IMR-90 (cell line): ENCODE results near the gene FSIP1. TPM values are rescaled to one million over a fixed set of nuclear protein-coding genes. Genes with fewer than 3 reads are reported as not detected.
A peak's percentile ranks its signal among the peaks of the same experiment; 100 is the strongest.

ENCODE experiments used
- ATAC-seq: fragments of 200-7000 bp; cut with Tn5 transposase; 2 replicates; pipeline ENCODE4 v1.9.1; 2020; ENCODE audit warnings: low read depth, mild to moderate bottlenecking, moderate library complexity
- BruUV-seq: library from RNA; stranded (reverse); fragments of 400-500 nt; replicated peaks from 2 replicates; lab custom pipeline; 2021; lab: Mats Ljungman, UMichigan
- CTCF ChIA-PET: fragments of 300-600 bp; formaldehyde crosslinking; extraction: SDS; loops from one replicate; lab custom pipeline; 2021; ENCODE audit warnings: antibody characterized with exemption; lab: Yijun Ruan, JAX
- POLR2A ChIA-PET: fragments of 300-600 bp; sonication (Branson Sonifier 250); formaldehyde crosslinking; loops from one replicate; lab custom pipeline; 2022; ENCODE audit warnings: antibody characterized with exemption; ENCODE audit not compliant: unreplicated experiment; lab: Charles Lee
- DNase-seq: peaks from one replicate; pipeline ENCODE4 v3.0.0; 2013
- H2AFZ ChIP-seq: replicated peaks from 2 replicates; pipeline ENCODE3; 2013; ENCODE audit warnings: low read length, mild to moderate bottlenecking; ENCODE audit not compliant: poor library complexity
- H2AK5ac ChIP-seq: 2 replicates; pipeline ENCODE4 v1.6.1; 2013; ENCODE audit warnings: low read depth, low read length, inconsistent platforms
- H2AK9ac ChIP-seq: replicated peaks from 2 replicates; pipeline ENCODE3; 2013; ENCODE audit warnings: mild to moderate bottlenecking, low read depth, low read length, moderate library complexity; ENCODE audit not compliant: poor library complexity
- H2BK120ac ChIP-seq: 2 replicates; pipeline ENCODE4 v1.6.1; 2013; ENCODE audit warnings: low read depth, low read length, inconsistent platforms
- H2BK15ac ChIP-seq: 3 replicates; pipeline ENCODE4 v1.6.1; 2013; ENCODE audit warnings: low read depth, low read length, inconsistent platforms
- H2BK20ac ChIP-seq: 2 replicates; pipeline ENCODE4 v1.6.1; 2013; ENCODE audit warnings: low read depth, mild to moderate bottlenecking, inconsistent platforms, low read length, moderate library complexity
- H2BK5ac ChIP-seq: 2 replicates; pipeline ENCODE4 v1.6.1; 2013; ENCODE audit warnings: mild to moderate bottlenecking, low read depth, low read length, inconsistent platforms; ENCODE audit not compliant: poor library complexity, severe bottlenecking
- H3K14ac ChIP-seq: replicated peaks from 2 replicates; pipeline ENCODE4 v1.6.1; 2013; ENCODE audit warnings: low read depth, low read length, inconsistent platforms
- H3K18ac ChIP-seq: 2 replicates; pipeline ENCODE4 v1.6.1; 2013; ENCODE audit warnings: low read depth, low read length, control low read depth
- H3K23ac ChIP-seq: 2 replicates; pipeline ENCODE4 v1.6.1; 2013; ENCODE audit warnings: low read depth, low read length, inconsistent platforms
- H3K27ac ChIP-seq: 2 replicates; pipeline ENCODE4 v1.5.1; 2013; ENCODE audit warnings: mild to moderate bottlenecking, control low read depth, low read length; ENCODE audit not compliant: insufficient read depth
- H3K27me3 ChIP-seq: 2 replicates; pipeline ENCODE4 v1.6.1; 2013; ENCODE audit warnings: low read length; ENCODE audit not compliant: control insufficient read depth, insufficient read depth
- H3K36me3 ChIP-seq: 2 replicates; pipeline ENCODE4 v1.6.1; 2013; ENCODE audit warnings: low read length, mixed read lengths; ENCODE audit not compliant: control insufficient read depth, insufficient read depth
- H3K4ac ChIP-seq: 2 replicates; pipeline ENCODE4 v1.6.1; 2013; ENCODE audit warnings: low read depth, low read length, inconsistent platforms
- H3K4me1 ChIP-seq: 2 replicates; pipeline ENCODE4 v1.6.1; 2013; ENCODE audit warnings: low read length, mixed read lengths; ENCODE audit not compliant: control insufficient read depth, insufficient read depth
- H3K4me2 ChIP-seq: 2 replicates; pipeline ENCODE4 v1.6.1; 2013; ENCODE audit warnings: low read depth, mild to moderate bottlenecking, control low read depth, low read length, moderate library complexity
- H3K4me3 ChIP-seq: 2 replicates; pipeline ENCODE4 v1.5.1; 2013; ENCODE audit warnings: low read depth, mild to moderate bottlenecking, control low read depth, low read length, moderate library complexity; ENCODE audit not compliant: insufficient read depth
- H3K56ac ChIP-seq: 2 replicates; pipeline ENCODE4 v1.6.1; 2013; ENCODE audit warnings: low read length, inconsistent platforms; ENCODE audit not compliant: insufficient read depth; ENCODE audit errors: extremely low read depth
- H3K79me1 ChIP-seq, 2 experiments: 2 replicates each; pipeline ENCODE4 v1.6.1; 2013; ENCODE audit warnings: low read length in 2 of 2, inconsistent platforms in 1 of 2, low read depth in 1 of 2
- H3K9ac ChIP-seq: 2 replicates; pipeline ENCODE4 v1.6.1; 2013; ENCODE audit warnings: low read depth, low read length, control low read depth
- H3K9me1 ChIP-seq: 2 replicates; pipeline ENCODE4 v1.6.1; 2013; ENCODE audit warnings: low read length, inconsistent platforms; ENCODE audit not compliant: insufficient read depth
- H3K9me3 ChIP-seq: 2 replicates; pipeline ENCODE4 v1.6.1; 2013; ENCODE audit warnings: low read length; ENCODE audit not compliant: control insufficient read depth, insufficient read depth
- H4K20me1 ChIP-seq: 2 replicates; pipeline ENCODE4 v1.6.1; 2013; ENCODE audit warnings: low read length, inconsistent platforms; ENCODE audit not compliant: insufficient read depth
- H4K5ac ChIP-seq: 2 replicates; pipeline ENCODE4 v1.6.1; 2013; ENCODE audit warnings: mild to moderate bottlenecking, low read depth, low read length, control low read depth
- H4K8ac ChIP-seq, 2 experiments: 2 replicates each; pipeline ENCODE4 v1.6.1; 2013; ENCODE audit warnings: low read depth in 2 of 2, low read length in 2 of 2, control low read depth in 1 of 2, inconsistent platforms in 1 of 2
- H4K91ac ChIP-seq: 2 replicates; pipeline ENCODE4 v1.6.1; 2013; ENCODE audit warnings: low read depth, low read length, inconsistent platforms; ENCODE audit not compliant: insufficient read depth
- CEBPB ChIP-seq: IDR thresholded peaks from 2 replicates; pipeline ENCODE4 v1.6.1; 2012; ENCODE audit warnings: low read depth, low read length, improper control_type of control experiment
- FOS ChIP-seq: fragments of 150-350 bp; IDR thresholded peaks from 2 replicates; pipeline ENCODE4 v1.6.1; 2016; ENCODE audit warnings: low read depth, low read length
- POLR2A ChIP-seq: IDR thresholded peaks from 2 replicates; pipeline ENCODE4 v1.6.1; 2012; ENCODE audit warnings: mild to moderate bottlenecking, low read depth, low read length
- USF2 ChIP-seq: fragments of 150-350 bp; IDR thresholded peaks from 2 replicates; pipeline ENCODE4 v1.6.1; 2017; ENCODE audit warnings: mild to moderate bottlenecking, antibody characterized with exemption, low read length, low read depth
- WGBS, 2 experiments: methylation state at CpG; one replicate each; pipeline versions ENCODE4 v1.1.5 to v1.1.7; 2013; ENCODE audit warnings: missing lambda C conversion rate in 2 of 2; ENCODE audit not compliant: insufficient read length in 1 of 2; ENCODE audit errors: extremely low coverage in 2 of 2; 5-methylcytosine and 5-hydroxymethylcytosine counted together
- dilution Hi-C: fragments of 300-500 bp; cut with HindIII; formaldehyde crosslinking; loops from one replicate; pipeline ENCODE4 v1.14.3; 2018; ENCODE audit warnings: low sequenced_read_pairs; ENCODE audit not compliant: unreplicated experiment
- in situ Hi-C: fragments of 300-500 bp; cut with MboI; formaldehyde crosslinking; loops from 3 replicates; pipeline ENCODE4 v1.14.3; 2019; ENCODE audit warnings: low sequenced_read_pairs, inconsistent platforms, mixed read lengths
- intact Hi-C: fragments of 100-400 bp; cut with micrococcal nuclease; formaldehyde crosslinking; loops from 2 replicates; pipeline ENCODE4 v1.10.0; 2022
- polyA plus RNA-seq, 3 experiments: library from polyadenylated mRNA; depleted of rRNA; stranded (reverse); fragments of >200 nt; gene quantifications; 2 replicates each; pipeline ENCODE4 v1.2.3, GENCODE V29; 2012; ENCODE audit warnings: low replicate concordance in 1 of 3
- total RNA-seq: library from RNA; depleted of rRNA; stranded (reverse); fragments of >200 nt; gene quantifications from 2 replicates; pipeline ENCODE4 v1.2.3, GENCODE V29; 2012
- TF ChIP-seq, protein P1 (sequence below): conservative IDR thresholded peaks from 2 replicates; pipeline ENCODE4 v1.5.1; 2012; ENCODE audit warnings: mild to moderate bottlenecking, low read depth, low read length, improper control_type of control experiment

FSIP1 gene
- total and polyA plus RNA-seq, 2 of the 4 experiments (the other 2 are of a cell fraction): 0.10 to 0.18 TPM

GRCh38 chr15:39651881-39652280 is 130.8 kb downstream of the FSIP1 start:
- H2BK5ac ChIP-seq: no peak overlapping the region
- H3K23ac ChIP-seq: no peak overlapping the region
- H4K8ac ChIP-seq: no peak overlapping the region
- H3K27me3 ChIP-seq: no peaks in the 10 kb centered on the region
- no peak overlapping the region for H3K18ac ChIP-seq
- H3K4me3 ChIP-seq: no peak overlapping the region
- no peak overlapping the region for H3K27ac ChIP-seq
- no CpG with 5 or more reads among the region's 1 CpG for WGBS, 2 experiments
- no peak overlapping the region for H3K14ac ChIP-seq
- no peak overlapping the region for H3K9ac ChIP-seq
- dilution Hi-C loops (no loop called here), intact Hi-C loops (no loop called here), in situ Hi-C loops (no loop called here)
- no peaks in the 10 kb centered on the region for H3K9me3 ChIP-seq
- BruUV-seq: no TSS peak
- H4K91ac ChIP-seq: no peak overlapping the region
- DNase-seq: no peak
- peak; percentile 44 for ATAC-seq
- H3K4me2 ChIP-seq: no peak overlapping the region
- H4K5ac ChIP-seq: no peak overlapping the region
- H2AFZ ChIP-seq: no peak overlapping the region
- CTCF ChIA-PET: no interaction called here
- H2BK15ac ChIP-seq: no peak overlapping the region
- H2AK5ac ChIP-seq: no peak overlapping the region; the same call in 1 of the 2 replicates
- TF ChIP-seq CEBPB (no peak), FOS (no peak), POLR2A (no peak), USF2 (no peak)
- TF ChIP-seq, protein P1, sequence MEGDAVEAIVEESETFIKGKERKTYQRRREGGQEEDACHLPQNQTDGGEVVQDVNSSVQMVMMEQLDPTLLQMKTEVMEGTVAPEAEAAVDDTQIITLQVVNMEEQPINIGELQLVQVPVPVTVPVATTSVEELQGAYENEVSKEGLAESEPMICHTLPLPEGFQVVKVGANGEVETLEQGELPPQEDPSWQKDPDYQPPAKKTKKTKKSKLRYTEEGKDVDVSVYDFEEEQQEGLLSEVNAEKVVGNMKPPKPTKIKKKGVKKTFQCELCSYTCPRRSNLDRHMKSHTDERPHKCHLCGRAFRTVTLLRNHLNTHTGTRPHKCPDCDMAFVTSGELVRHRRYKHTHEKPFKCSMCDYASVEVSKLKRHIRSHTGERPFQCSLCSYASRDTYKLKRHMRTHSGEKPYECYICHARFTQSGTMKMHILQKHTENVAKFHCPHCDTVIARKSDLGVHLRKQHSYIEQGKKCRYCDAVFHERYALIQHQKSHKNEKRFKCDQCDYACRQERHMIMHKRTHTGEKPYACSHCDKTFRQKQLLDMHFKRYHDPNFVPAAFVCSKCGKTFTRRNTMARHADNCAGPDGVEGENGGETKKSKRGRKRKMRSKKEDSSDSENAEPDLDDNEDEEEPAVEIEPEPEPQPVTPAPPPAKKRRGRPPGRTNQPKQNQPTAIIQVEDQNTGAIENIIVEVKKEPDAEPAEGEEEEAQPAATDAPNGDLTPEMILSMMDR: no peak
- H3K56ac ChIP-seq: no peak overlapping the region
- H3K4me1 ChIP-seq: peaks cover under 1% of the 10 kb centered on the region; the same call in 1 of the 2 replicates
- no peak overlapping the region for H2BK20ac ChIP-seq
- POLR2A ChIA-PET: no interaction called here
- no peaks in the 10 kb centered on the region for H4K20me1 ChIP-seq
- no peaks in the 10 kb centered on the region for H3K36me3 ChIP-seq
- H2AK9ac ChIP-seq: no peak overlapping the region
- H3K4ac ChIP-seq: no peak overlapping the region
- H3K79me1 ChIP-seq: no peaks in the 10 kb centered on the region
- H2BK120ac ChIP-seq: no peak overlapping the region
- no peaks in the 10 kb centered on the region for H3K9me1 ChIP-seq
